Epithelial cell of proximal tubule (primary cell): ENCODE data around the gene SLC25A44. TPM values are rescaled to one million over a fixed set of nuclear protein-coding genes. Genes with fewer than 3 reads are reported as not detected.

ENCODE experiments used
- DNase-seq: peaks from one replicate; pipeline ENCODE4 v3.0.0-alpha.2; 2011; ENCODE audit warnings: low read depth
- H3K4me3 ChIP-seq: 2 replicates; pipeline ENCODE4 v1.5.1; 2011; ENCODE audit warnings: low read depth, mild to moderate bottlenecking, low read length
- total RNA-seq: library from RNA; depleted of rRNA; stranded (reverse); fragments of >200 nt; gene quantifications from 2 replicates; pipeline ENCODE4 v1.2.3, GENCODE V29; 2015
- TF ChIP-seq, protein P1 (sequence below): conservative IDR thresholded peaks from 2 replicates; pipeline ENCODE4 v1.5.1; 2012; ENCODE audit warnings: low read depth, mild to moderate bottlenecking, low read length

The SLC25A44 gene
- total RNA-seq, 1 donor from 2014 or later = 7.4 TPM

DNA sequence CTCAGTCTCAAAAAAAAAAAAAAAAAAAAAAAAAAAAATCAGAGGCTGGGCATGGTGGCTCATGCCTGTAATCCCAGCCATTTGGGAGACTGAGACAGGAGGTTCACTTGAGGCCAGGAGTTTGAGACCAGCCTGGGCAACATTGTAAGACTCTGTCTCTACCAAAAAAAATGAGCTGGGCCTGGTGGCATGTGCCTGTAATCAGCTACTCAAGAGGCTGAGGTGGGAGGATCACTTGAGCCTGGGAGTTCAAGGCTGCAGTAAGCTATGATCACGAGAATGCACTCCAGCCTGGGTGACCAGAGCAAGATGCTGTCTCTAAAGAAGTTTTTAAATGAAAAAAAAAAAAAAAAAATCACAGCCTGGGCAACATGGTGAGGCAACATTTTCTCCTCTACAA, 30.2 kb upstream of the SLC25A44 start:
- TF ChIP-seq, protein P1, sequence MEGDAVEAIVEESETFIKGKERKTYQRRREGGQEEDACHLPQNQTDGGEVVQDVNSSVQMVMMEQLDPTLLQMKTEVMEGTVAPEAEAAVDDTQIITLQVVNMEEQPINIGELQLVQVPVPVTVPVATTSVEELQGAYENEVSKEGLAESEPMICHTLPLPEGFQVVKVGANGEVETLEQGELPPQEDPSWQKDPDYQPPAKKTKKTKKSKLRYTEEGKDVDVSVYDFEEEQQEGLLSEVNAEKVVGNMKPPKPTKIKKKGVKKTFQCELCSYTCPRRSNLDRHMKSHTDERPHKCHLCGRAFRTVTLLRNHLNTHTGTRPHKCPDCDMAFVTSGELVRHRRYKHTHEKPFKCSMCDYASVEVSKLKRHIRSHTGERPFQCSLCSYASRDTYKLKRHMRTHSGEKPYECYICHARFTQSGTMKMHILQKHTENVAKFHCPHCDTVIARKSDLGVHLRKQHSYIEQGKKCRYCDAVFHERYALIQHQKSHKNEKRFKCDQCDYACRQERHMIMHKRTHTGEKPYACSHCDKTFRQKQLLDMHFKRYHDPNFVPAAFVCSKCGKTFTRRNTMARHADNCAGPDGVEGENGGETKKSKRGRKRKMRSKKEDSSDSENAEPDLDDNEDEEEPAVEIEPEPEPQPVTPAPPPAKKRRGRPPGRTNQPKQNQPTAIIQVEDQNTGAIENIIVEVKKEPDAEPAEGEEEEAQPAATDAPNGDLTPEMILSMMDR = no peak
- no peak for DNase-seq

DNA sequence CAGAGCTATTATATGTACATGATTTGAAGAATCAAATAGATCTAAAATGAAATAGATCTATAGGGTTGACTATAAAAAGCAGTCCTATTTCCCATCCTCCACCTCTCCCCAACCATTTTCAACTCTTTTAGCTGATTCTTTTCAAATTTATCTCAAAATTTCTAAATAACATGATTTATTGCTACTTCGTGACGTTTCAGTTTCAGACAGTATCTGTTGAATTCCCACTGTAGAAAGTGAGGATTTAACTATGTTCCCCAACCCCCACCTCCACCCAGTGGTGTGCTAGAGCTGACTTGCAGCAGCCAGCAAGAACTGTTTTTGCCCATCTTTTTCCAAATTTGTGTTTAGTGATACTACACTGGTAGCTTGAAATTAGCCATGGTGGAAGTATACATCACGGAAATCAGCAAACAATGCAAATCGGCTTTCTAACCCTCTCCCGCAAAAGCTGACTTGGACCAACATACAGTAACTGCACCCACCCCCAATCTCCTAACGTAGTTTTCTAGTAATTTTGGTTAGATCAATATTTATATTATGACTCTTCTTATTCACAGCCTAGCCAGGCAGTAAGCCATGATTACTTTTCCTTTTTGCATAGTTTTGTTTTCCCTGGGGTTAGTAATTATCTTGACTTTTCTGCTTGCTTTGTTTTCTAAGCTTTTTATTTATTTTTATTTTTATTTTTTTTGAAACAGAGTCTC, 29.6 kb upstream of the SLC25A44 start:
- TF ChIP-seq, protein P1 = no peak
- H3K4me3 ChIP-seq = no peak overlapping the region
- no peak for DNase-seq

More for the DNA sequence above, 30.2 kb upstream of the SLC25A44 start:
- no peak overlapping the region for H3K4me3 ChIP-seq

DNA sequence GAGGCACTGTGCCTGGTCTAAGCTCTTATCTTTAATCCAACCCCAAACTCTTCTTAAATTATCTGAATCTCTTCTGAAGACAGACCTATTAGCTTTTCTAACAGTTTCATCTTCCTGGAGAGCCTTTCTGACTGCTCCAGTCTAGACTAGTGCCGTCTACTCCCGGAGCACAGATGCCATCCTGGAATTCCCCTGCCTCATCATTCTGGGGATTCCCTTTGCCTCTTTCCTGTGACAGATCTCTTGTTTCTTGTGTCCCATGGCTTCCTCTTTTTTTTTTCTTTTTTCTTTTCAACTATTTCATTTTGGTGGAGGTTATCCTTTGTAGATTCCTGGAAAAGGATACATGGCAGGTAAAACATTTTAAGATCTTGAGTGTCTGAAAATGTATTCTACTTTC, 28.8 kb upstream of the SLC25A44 start:
- TF ChIP-seq, protein P1 = no peak
- no peak overlapping the region for H3K4me3 ChIP-seq
- no peak for DNase-seq

DNA sequence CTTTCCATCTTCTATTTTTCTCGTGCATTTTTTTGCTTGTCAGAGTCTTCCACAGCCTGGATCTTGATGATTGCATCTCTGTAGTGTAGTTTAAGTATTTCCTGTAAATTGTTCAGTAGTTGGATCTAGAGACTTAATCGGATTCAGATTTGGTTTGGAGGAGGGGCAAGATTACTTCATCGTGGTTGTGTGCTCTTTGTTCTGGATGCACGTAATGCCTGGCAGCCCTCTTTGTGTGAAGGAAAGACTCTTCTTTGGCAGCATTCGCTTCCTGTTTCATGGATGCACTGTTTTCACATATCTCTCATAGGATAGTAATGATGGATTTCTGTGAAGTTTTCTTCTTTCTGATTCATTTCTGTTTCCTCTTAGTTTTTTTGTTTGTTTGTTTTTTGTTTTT, 26.4 kb upstream of the SLC25A44 start:
- no peak overlapping the region for H3K4me3 ChIP-seq
- TF ChIP-seq, protein P1 = no peak
- no peak for DNase-seq

DNA sequence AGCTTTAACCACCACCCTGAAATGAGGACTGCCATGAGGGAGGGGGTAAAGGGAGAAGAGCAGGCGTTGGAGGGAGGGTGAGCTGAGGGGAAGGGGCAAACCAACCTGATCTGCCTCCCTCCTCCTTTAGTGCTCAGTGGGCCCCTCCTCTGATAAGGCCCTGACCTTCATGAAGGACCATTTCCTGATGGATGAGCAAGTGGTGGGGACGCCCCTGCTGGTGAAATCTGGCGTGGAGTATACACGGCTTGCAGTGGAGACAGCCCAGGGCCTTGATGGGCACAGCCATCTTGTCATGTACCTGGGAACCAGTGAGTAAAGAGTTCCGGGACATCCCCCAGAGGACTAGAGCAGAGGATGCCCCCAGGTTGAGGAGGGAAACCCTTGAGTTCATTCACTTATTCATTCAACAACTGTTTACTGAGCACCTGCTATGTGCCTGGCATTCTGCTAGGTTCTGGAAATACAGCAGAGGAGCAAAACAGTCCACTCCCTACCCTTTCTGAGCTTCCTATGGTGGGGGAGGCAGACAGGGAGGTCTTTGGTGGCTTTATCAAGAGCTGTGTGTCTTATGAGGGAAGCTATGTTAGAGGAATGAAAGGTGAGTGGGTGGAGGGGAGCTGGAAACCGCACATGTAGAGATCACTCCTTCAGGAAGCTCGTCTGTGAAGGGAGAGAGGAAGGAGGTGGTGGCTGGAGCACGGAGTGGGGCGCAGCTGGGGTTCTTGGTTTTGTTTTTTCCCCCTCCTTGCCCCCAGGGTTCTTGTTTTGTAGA, 21.0 kb upstream of the SLC25A44 start:
- DNase-seq = no peak
- no peak overlapping the region for H3K4me3 ChIP-seq
- TF ChIP-seq, protein P1 = no peak

DNA sequence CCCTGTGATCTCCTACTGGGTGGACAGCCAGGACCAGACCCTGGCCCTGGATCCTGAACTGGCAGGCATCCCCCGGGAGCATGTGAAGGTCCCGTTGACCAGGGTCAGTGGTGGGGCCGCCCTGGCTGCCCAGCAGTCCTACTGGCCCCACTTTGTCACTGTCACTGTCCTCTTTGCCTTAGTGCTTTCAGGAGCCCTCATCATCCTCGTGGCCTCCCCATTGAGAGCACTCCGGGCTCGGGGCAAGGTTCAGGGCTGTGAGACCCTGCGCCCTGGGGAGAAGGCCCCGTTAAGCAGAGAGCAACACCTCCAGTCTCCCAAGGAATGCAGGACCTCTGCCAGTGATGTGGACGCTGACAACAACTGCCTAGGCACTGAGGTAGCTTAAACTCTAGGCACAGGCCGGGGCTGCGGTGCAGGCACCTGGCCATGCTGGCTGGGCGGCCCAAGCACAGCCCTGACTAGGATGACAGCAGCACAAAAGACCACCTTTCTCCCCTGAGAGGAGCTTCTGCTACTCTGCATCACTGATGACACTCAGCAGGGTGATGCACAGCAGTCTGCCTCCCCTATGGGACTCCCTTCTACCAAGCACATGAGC, 17.2 kb upstream of the SLC25A44 start:
- TF ChIP-seq, protein P1 = no peak
- no peak overlapping the region for H3K4me3 ChIP-seq
- no peak for DNase-seq
